Astrocyte (in vitro differentiated cells and primary cell): ENCODE data around the gene SLCO2A1.

Experiments used
- EZH2 ChIP-seq: IDR thresholded peaks from 2 replicates; pipeline ENCODE4 v1.6.1; 2012; ENCODE audit warnings: mild to moderate bottlenecking, low read length, inconsistent platforms; ENCODE audit not compliant: insufficient read depth
- TF ChIP-seq, protein P1 (sequence below): IDR thresholded peaks from 2 replicates; pipeline ENCODE4 v1.5.1; 2011; ENCODE audit warnings: low read depth, mild to moderate bottlenecking, inconsistent platforms, low read length, moderate library complexity; ENCODE audit not compliant: insufficient read depth

DNA sequence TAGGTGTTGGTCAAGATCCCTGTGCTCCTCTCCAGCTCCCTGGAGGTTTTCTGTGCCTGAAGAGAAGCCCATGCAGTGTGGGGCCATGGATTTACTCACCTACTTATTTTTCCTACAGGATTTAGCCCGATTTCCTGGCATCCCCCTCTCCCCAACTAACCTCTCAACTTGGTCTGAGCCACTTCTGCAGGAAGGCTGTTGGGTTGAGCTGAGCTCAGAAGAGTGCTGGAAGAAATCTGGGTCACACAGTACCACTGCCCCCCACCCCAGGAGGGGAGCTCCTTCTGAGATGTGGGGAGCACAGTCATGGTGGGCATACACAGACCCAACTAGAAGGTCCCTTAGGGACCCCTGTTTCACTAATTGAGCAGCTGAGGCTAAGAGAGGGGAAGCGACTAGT is 34.4 kb upstream of the SLCO2A1 start:
- TF ChIP-seq, protein P1, sequence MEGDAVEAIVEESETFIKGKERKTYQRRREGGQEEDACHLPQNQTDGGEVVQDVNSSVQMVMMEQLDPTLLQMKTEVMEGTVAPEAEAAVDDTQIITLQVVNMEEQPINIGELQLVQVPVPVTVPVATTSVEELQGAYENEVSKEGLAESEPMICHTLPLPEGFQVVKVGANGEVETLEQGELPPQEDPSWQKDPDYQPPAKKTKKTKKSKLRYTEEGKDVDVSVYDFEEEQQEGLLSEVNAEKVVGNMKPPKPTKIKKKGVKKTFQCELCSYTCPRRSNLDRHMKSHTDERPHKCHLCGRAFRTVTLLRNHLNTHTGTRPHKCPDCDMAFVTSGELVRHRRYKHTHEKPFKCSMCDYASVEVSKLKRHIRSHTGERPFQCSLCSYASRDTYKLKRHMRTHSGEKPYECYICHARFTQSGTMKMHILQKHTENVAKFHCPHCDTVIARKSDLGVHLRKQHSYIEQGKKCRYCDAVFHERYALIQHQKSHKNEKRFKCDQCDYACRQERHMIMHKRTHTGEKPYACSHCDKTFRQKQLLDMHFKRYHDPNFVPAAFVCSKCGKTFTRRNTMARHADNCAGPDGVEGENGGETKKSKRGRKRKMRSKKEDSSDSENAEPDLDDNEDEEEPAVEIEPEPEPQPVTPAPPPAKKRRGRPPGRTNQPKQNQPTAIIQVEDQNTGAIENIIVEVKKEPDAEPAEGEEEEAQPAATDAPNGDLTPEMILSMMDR: no peak
- no peak for TF ChIP-seq EZH2
